HEK293T (cell line): Measurements from ENCODE around the gene MAGED2.
"Not testable (repeated sequence)": the region's sequence is repeated elsewhere in the genome, so short reads cannot be mapped to it uniquely, and the experiment has no call there.

ENCODE experiments used
- CTCF ChIA-PET: fragments of 350-600 bp; formaldehyde crosslinking; extraction: SDS; loops from one replicate; lab custom pipeline; 2021; ENCODE audit warnings: antibody characterized with exemption, inconsistent platforms; lab: Yijun Ruan, JAX
- POLR2A ChIA-PET: fragments of 350-600 bp; formaldehyde crosslinking; extraction: SDS; loops from one replicate; lab custom pipeline; 2020; ENCODE audit warnings: antibody characterized with exemption, inconsistent platforms; lab: Yijun Ruan, JAX
- DNase-seq: peaks from one replicate; pipeline ENCODE4 v3.0.0; 2012; ENCODE audit warnings: mixed read lengths; ENCODE audit errors: extremely low spot score
- ARNT ChIP-seq: fragments of 450-650 bp; IDR thresholded peaks from 2 replicates; pipeline ENCODE4 v1.6.1; 2017; ENCODE audit warnings: mild to moderate bottlenecking
- BHLHE40 ChIP-seq: fragments of 450-650 bp; IDR thresholded peaks from 2 replicates; pipeline ENCODE4 v1.6.1; 2016; ENCODE audit warnings: mild to moderate bottlenecking, moderate library complexity, borderline replicate concordance
- CTBP1 ChIP-seq: fragments of 450-650 bp; IDR thresholded peaks from 2 replicates; pipeline ENCODE4 v1.6.1; 2016; ENCODE audit warnings: borderline replicate concordance
- ELF4 ChIP-seq: fragments of 450-650 bp; IDR thresholded peaks from 2 replicates; pipeline ENCODE4 v1.6.1; 2017; ENCODE audit warnings: antibody characterized with exemption
- FOXK2 ChIP-seq: fragments of 450-650 bp; IDR thresholded peaks from 2 replicates; pipeline ENCODE4 v1.6.1; 2016; ENCODE audit warnings: mild to moderate bottlenecking
- FOXM1 ChIP-seq: fragments of 450-650 bp; IDR thresholded peaks from 2 replicates; pipeline ENCODE4 v1.6.1; 2017; ENCODE audit warnings: mild to moderate bottlenecking, borderline replicate concordance
- HDGF ChIP-seq: fragments of 450-650 bp; IDR thresholded peaks from 2 replicates; pipeline ENCODE4 v1.6.1; 2017; ENCODE audit warnings: antibody characterized with exemption, borderline replicate concordance
- L3MBTL2 ChIP-seq: fragments of 450-650 bp; conservative IDR thresholded peaks from 2 replicates; pipeline ENCODE4 v1.6.1; 2016; ENCODE audit warnings: mild to moderate bottlenecking
- LEF1 ChIP-seq: fragments of 450-650 bp; IDR thresholded peaks from 2 replicates; pipeline ENCODE4 v1.6.1; 2017; ENCODE audit warnings: mild to moderate bottlenecking, borderline replicate concordance
- NFRKB ChIP-seq: fragments of 450-650 bp; IDR thresholded peaks from 2 replicates; pipeline ENCODE4 v1.6.1; 2016; ENCODE audit warnings: mild to moderate bottlenecking, moderate library complexity
- PKNOX1 ChIP-seq: fragments of 450-650 bp; IDR thresholded peaks from 2 replicates; pipeline ENCODE4 v1.6.1; 2016
- SP1 ChIP-seq: fragments of 450-650 bp; IDR thresholded peaks from 2 replicates; pipeline ENCODE4 v1.6.1; 2017
- SUZ12 ChIP-seq: fragments of 450-650 bp; IDR thresholded peaks from 2 replicates; pipeline ENCODE4 v1.6.1; 2016; ENCODE audit warnings: mild to moderate bottlenecking
- TARDBP ChIP-seq: fragments of 450-650 bp; IDR thresholded peaks from 2 replicates; pipeline ENCODE4 v1.6.1; 2016
- ZNF384 ChIP-seq: fragments of 450-650 bp; IDR thresholded peaks from 2 replicates; pipeline ENCODE4 v1.6.1; 2016

Gene MAGED2

DNA sequence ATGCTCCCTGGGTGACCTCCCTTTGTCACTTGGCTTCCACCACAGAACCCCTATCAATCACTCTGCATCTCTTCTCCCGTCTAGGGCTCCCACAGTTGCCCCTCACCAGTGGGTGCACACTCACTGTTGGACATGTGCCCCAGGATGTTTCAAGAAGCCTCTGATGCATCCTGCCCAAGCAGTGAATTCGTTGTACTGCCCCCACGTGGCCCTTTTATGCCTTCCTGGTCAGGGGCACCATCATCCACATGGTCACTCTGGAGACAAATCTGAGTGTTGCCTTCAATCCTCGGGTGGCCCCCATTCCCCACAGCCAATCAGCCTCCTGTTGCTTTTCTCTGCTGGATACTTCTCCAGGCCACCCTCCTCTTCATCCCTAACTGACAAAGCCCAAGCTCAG is 21.6 kb upstream of the MAGED2 start:
- POLR2A ChIA-PET = no interaction called here
- no peak for TF ChIP-seq L3MBTL2
- TF ChIP-seq ZNF384 = no peak
- TF ChIP-seq LEF1 = no peak
- TF ChIP-seq ARNT = no peak
- TF ChIP-seq TARDBP = no peak
- no peak for TF ChIP-seq SP1
- TF ChIP-seq HDGF = no peak
- TF ChIP-seq ELF4 = no peak
- CTCF ChIA-PET = interaction anchor here (0.5 to 1.3 kb wide), 2 partner anchors 146 to 1293 kb away, joined by 4 to 6 read pairs; no protein-coding TSS in a partner anchor

DNA sequence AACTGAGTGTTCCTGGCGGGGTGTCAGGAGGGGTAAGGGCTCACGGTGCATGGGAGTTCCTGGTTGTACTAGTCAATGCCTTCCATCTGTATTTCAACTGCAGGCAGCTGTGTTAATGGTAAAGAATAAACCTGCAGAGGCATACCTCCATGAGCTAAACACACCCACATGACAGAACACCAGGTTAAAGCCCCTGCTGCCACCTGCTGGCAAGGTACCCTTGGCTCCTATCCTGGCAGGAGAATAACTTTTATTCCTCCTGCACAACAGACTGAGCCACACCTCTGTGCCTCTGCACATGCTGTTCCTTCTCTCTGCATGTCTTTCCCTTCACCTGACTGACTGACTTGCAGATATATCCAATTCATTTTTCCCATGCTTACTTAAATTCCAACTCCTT is 20.6 kb upstream of the MAGED2 start:
- ChIA-PET POLR2A (interaction anchor here (1.0 kb wide), 1 partner anchor 147 kb away, joined by 3 read pairs; no protein-coding TSS in a partner anchor), CTCF (interaction anchor here (1.3 kb wide), 1 partner anchor 147 kb away, joined by 6 read pairs; no protein-coding TSS in a partner anchor)
- TF ChIP-seq TARDBP (no peak), FOXK2 (no peak), PKNOX1 (no peak), L3MBTL2 (no peak), HDGF (no peak), ELF4 (no peak), ZNF384 (no peak), FOXM1 (no peak), ARNT (no peak), LEF1 (no peak), NFRKB (no peak), SP1 (no peak)
- DNase-seq = no peak

More for the DNA sequence above, 21.6 kb upstream of the MAGED2 start:
- peak; percentile 26 for DNase-seq

GRCh38 chrX:54788446-54788845 is 19.1 kb upstream of the MAGED2 start:
- CTCF ChIA-PET = no interaction called here
- POLR2A ChIA-PET = no interaction called here
- TF ChIP-seq ZNF384 (no peak), SUZ12 (no peak), PKNOX1 (no peak), BHLHE40 (no peak)
- DNase-seq = no peak

- CTCF ChIA-PET, POLR2A ChIA-PET: not testable (repeated sequence)
Measured at GRCh38 chrX:54789405-54789804, 18.1 kb upstream of the MAGED2 start.

GRCh38 chrX:54794028-54794427 is 13.5 kb upstream of the MAGED2 start:
- TF ChIP-seq ARNT = no peak
- no peak for TF ChIP-seq ELF4
- TF ChIP-seq PKNOX1 = no peak
- TF ChIP-seq SP1 = no peak
- no peak for TF ChIP-seq HDGF
- no peak for TF ChIP-seq CTBP1
- no peak for TF ChIP-seq SUZ12
- no peak for TF ChIP-seq L3MBTL2
- TF ChIP-seq TARDBP = no peak
- no peak for TF ChIP-seq NFRKB
- ChIA-PET CTCF (no interaction called here), POLR2A (interaction anchor here (0.9 to 1.8 kb wide), 3 partner anchors 13 to 155 kb away, joined by 4 to 6 read pairs (median 4); partner anchors contain the start of gene MAGED2)
- DNase-seq = no peak

More at GRCh38 chrX:54789405-54789804, 18.1 kb upstream of the MAGED2 start:
- not testable (repeated sequence) for DNase-seq

DNA sequence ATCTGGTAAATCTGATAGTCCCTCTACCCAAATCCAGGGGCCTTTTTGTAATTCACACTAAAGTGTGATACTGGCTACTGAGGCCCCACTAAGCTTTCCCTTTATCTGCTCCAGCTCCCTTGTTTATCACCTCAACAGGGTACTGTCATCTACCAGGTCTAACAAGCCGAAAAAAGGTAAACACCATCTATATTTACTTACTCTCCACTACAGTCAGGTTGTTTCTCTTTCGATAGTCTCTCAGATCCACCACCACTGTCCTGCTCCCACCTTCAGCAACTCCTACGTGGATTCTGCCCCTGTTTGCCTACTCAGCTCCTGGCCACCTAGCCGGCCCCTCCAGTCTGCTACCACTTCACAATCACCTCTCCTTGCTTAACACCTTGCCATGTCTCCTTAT is 12.8 kb upstream of the MAGED2 start:
- ChIA-PET POLR2A (no interaction called here), CTCF (no interaction called here)
- no peak for DNase-seq
- TF ChIP-seq CTBP1 (no peak), L3MBTL2 (no peak), ELF4 (no peak)

GRCh38 chrX:54798137-54798536 is 9.4 kb upstream of the MAGED2 start, which contains the start of gene ITIH6:
Gene ITIH6, minus strand, starts transcription at chrX:54798255. Its CDS starts 45 bp downstream, at chrX:54798210.
- ChIA-PET CTCF (no interaction called here), POLR2A (interaction anchor here (0.8 kb wide), 1 partner anchor 9 kb away, joined by 3 read pairs; the partner anchor contains the start of gene MAGED2)
- DNase-seq = no peak
- TF ChIP-seq ZNF384 (no peak), PKNOX1 (no peak)
